Liver (tissue), 3 donors: ENCODE measurements around the gene GALNT17.

Source experiments
- CTCF ChIP-seq: fragments of 150-350 bp; IDR thresholded peaks from 2 replicates; pipeline ENCODE4 v1.5.1; 2017; ENCODE audit warnings: improper control_type of control experiment, low read depth, low read length; ENCODE audit not compliant: missing input control
- RAD21 ChIP-seq, 2 donors: IDR thresholded peaks; 2 replicates each; pipeline ENCODE4 v1.6.1; 2016; ENCODE audit warnings: antibody characterized with exemption in 2 of 2, mild to moderate bottlenecking in 2 of 2
- TF ChIP-seq, protein P1 (sequence below): IDR thresholded peaks from 2 replicates; pipeline ENCODE4 v1.6.1; 2016; ENCODE audit warnings: antibody characterized with exemption
- TF ChIP-seq, protein P2 (sequence below): IDR thresholded peaks from 2 replicates; pipeline ENCODE4 v1.6.1; 2016; ENCODE audit warnings: antibody characterized with exemption, mild to moderate bottlenecking
- donor health status: healthy.
- donor health status: healthy.

DNA sequence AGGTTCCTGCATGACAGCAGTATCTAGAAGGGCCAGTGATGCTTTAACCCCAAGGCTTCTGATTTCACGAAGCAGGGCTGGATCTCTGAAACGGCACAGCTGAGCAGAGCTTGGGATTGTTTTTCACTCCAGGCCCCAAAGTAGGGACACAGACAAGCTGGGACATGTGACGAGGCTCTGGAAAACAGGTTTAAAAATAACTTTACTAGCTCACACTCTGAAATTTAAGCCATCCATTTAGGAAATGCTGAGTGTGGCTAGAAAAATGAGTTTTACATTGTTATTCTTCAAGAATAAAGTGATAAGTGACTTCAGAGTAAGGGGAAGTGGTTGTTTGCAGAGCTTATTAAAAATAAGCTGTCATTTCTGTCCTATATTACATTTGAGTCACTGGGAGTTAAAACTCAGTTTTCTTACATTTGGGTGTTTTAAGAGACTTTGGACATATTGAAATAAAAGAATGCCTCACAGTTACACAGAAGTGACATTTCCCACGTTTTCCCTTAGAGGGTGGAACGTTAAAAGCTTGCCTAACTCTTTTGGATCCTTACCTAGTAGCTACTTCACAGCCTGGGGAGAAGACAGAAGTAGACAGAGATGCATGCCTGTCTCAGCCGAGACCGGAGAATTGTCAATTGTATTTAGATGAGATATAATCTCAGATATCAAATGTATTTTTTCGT, 107.8 kb downstream of the GALNT17 start:
- TF ChIP-seq, protein P1, sequence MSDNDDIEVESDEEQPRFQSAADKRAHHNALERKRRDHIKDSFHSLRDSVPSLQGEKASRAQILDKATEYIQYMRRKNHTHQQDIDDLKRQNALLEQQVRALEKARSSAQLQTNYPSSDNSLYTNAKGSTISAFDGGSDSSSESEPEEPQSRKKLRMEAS = no peak
- TF ChIP-seq CTCF (no peak), RAD21 (IDR thresholded peaks at IDR 0.05) (no peak)
- TF ChIP-seq, protein P2, sequence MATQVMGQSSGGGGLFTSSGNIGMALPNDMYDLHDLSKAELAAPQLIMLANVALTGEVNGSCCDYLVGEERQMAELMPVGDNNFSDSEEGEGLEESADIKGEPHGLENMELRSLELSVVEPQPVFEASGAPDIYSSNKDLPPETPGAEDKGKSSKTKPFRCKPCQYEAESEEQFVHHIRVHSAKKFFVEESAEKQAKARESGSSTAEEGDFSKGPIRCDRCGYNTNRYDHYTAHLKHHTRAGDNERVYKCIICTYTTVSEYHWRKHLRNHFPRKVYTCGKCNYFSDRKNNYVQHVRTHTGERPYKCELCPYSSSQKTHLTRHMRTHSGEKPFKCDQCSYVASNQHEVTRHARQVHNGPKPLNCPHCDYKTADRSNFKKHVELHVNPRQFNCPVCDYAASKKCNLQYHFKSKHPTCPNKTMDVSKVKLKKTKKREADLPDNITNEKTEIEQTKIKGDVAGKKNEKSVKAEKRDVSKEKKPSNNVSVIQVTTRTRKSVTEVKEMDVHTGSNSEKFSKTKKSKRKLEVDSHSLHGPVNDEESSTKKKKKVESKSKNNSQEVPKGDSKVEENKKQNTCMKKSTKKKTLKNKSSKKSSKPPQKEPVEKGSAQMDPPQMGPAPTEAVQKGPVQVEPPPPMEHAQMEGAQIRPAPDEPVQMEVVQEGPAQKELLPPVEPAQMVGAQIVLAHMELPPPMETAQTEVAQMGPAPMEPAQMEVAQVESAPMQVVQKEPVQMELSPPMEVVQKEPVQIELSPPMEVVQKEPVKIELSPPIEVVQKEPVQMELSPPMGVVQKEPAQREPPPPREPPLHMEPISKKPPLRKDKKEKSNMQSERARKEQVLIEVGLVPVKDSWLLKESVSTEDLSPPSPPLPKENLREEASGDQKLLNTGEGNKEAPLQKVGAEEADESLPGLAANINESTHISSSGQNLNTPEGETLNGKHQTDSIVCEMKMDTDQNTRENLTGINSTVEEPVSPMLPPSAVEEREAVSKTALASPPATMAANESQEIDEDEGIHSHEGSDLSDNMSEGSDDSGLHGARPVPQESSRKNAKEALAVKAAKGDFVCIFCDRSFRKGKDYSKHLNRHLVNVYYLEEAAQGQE = no peak
